Measurements from ENCODE around the gene BMI1. TPM values are rescaled to one million over a fixed set of nuclear protein-coding genes. Genes with fewer than 3 reads are reported as not detected.

Gene BMI1
- total and polyA plus RNA-seq, 2 of the 4 experiments (the other 2 are of a cell fraction): 19.7 to 25.8 TPM

GRCh38 chr10:22333167-22333974 is 12.5 kb downstream of the BMI1 start:
- dilution Hi-C loops (cut with HindIII; ENCODE audit: low sequenced_read_pairs, unreplicated experiment): no loop called here
- H3K9me3 ChIP-seq (ENCODE audit: control insufficient read depth, insufficient read depth, low read length): peaks cover 21% of the 10 kb centered on the region
- H3K4me2 ChIP-seq (ENCODE audit: low read depth, low read length): no peak overlapping the region
- no peak overlapping the region for H2AK9ac ChIP-seq (replicated peaks; ENCODE audit: low read depth, low read length, poor library complexity)
- no peak overlapping the region for H2BK20ac ChIP-seq (ENCODE audit: low read depth, low read length)
- H2AFZ ChIP-seq (replicated peaks; ENCODE audit: low read length, poor library complexity): no peak overlapping the region
- CTCF ChIA-PET: no interaction called here
- H3K14ac ChIP-seq (replicated peaks; ENCODE audit: low read depth, low read length): no peak overlapping the region
- no peak for DNase-seq
- no peak overlapping the region for H2BK120ac ChIP-seq (ENCODE audit: low read depth, low read length)
- H2BK15ac ChIP-seq (ENCODE audit: low read depth, low read length): no peak overlapping the region
- peaks cover 5% of the 10 kb centered on the region for H3K36me3 ChIP-seq (ENCODE audit: control insufficient read depth, insufficient read depth, low read length)
- POLR2A ChIA-PET (ENCODE audit: unreplicated experiment): no interaction called here
- 0 out of 2 replicates have a peak, but pooled peaks cover 2% of the 10 kb centered on the region for H3K9me1 ChIP-seq (ENCODE audit: insufficient read depth, low read length)
- H3K4me1 ChIP-seq (ENCODE audit: control insufficient read depth, insufficient read depth, low read length): no peaks in the 10 kb centered on the region
- no TSS peak for BruUV-seq (replicated peaks)
- H4K8ac ChIP-seq (ENCODE audit: low read depth in 2 of 2, low read length in 2 of 2): no peak overlapping the region
- H3K27me3 ChIP-seq (ENCODE audit: control insufficient read depth, insufficient read depth, low read length): peaks cover 48% of the 10 kb centered on the region
- no peak overlapping the region for H4K91ac ChIP-seq (ENCODE audit: insufficient read depth, low read depth, low read length)
- no peak for ATAC-seq (ENCODE audit: low read depth)
- intact Hi-C loops (cut with micrococcal nuclease): no loop called here
- no peak overlapping the region for H2BK5ac ChIP-seq (ENCODE audit: low read depth, low read length, poor library complexity, severe bottlenecking)
- H3K9ac ChIP-seq (ENCODE audit: low read depth, low read length): no peak overlapping the region
- H3K18ac ChIP-seq (ENCODE audit: low read depth, low read length): no peak overlapping the region
- no peaks in the 10 kb centered on the region for H4K20me1 ChIP-seq (ENCODE audit: insufficient read depth, low read length)
- in situ Hi-C loops (cut with MboI; ENCODE audit: low sequenced_read_pairs): no loop called here
- 67% methylated on average over 6 of the region's 25 CpGs; no CpG with 5 or more reads in 1 of the 2 experiments for WGBS, 2 experiments (ENCODE audit: extremely low coverage in 2 of 2, insufficient read length in 1 of 2)
- H3K4me3 ChIP-seq (ENCODE audit: insufficient read depth, low read depth, low read length): no peak overlapping the region
- no peak overlapping the region for H3K23ac ChIP-seq (ENCODE audit: low read depth, low read length)
- no peak overlapping the region for H3K56ac ChIP-seq (ENCODE audit: extremely low read depth, insufficient read depth, low read length)
- no peak for TF ChIP-seq USF2 (IDR thresholded peaks at IDR 0.05; ENCODE audit: low read depth, low read length)
- TF ChIP-seq CEBPB (IDR thresholded peaks at IDR 0.05; ENCODE audit: low read depth, low read length): no peak
- TF ChIP-seq CHD1 (IDR thresholded peaks at IDR 0.05; ENCODE audit: low read depth, low read length): no peak
- TF ChIP-seq MAFK (IDR thresholded peaks at IDR 0.05; ENCODE audit: low read depth, low read length): no peak
- TF ChIP-seq FOS (IDR thresholded peaks at IDR 0.05; ENCODE audit: low read depth, low read length): no peak
- TF ChIP-seq MAZ (IDR thresholded peaks at IDR 0.05; ENCODE audit: borderline replicate concordance, low read depth, low read length): no peak
- TF ChIP-seq SMC3 (IDR thresholded peaks at IDR 0.05; ENCODE audit: low read depth, low read length): no peak
- TF ChIP-seq CTCF (conservative IDR thresholded peaks at IDR 0.05; ENCODE audit: low read depth, low read length): no peak
- no peak for TF ChIP-seq POLR2A (IDR thresholded peaks at IDR 0.05; ENCODE audit: low read depth, low read length)
- TF ChIP-seq RAD21 (IDR thresholded peaks at IDR 0.05; ENCODE audit: low read length): no peak
- TF ChIP-seq RFX5 (IDR thresholded peaks at IDR 0.05; ENCODE audit: low read depth, low read length): no peak
- no peak for TF ChIP-seq BHLHE40 (IDR thresholded peaks at IDR 0.05; ENCODE audit: low read depth, low read length)
- no peak overlapping the region for H2AK5ac ChIP-seq (ENCODE audit: low read depth, low read length)
- no peak overlapping the region for H3K4ac ChIP-seq (ENCODE audit: low read depth, low read length)
- H3K79me1 ChIP-seq (ENCODE audit: low read depth in 1 of 2, low read length in 2 of 2): peaks cover 0 to 3% of the 10 kb centered on the region in 2 experiments; a peak in 1 of 4 replicates
- no peak overlapping the region for H3K27ac ChIP-seq (ENCODE audit: insufficient read depth, low read length)
- H4K5ac ChIP-seq (ENCODE audit: low read depth, low read length): no peak overlapping the region
